ENCODE measurements around the gene VASH2. TPM values are rescaled to one million over a fixed set of nuclear protein-coding genes. Genes with fewer than 3 reads are reported as not detected.
"Not testable (repeated sequence)": the region's sequence is repeated elsewhere in the genome, so short reads cannot be mapped to it uniquely, and the experiment has no call there.

Gene VASH2
- total RNA-seq, 1 donor from 2014 or later = 27.4 TPM

DNA sequence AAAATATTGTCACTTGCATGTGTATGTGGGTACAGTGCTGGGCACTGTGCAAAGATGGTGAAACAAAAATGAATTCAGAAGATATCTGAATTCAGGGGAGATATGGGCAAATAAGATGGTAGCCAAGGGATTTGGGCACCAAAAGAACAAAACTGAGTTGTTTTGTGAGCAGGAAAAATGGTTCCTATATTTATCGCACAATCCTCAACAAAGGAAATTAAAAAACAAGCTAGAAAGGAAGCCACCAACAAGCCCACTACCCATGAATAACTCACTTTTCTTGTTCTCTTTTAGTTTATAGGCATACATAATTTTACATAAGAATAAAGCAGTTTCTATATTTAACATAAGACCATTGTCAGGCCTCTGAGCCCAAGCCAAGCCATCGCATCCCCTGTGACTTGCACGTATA, 40.7 kb upstream of the VASH2 start:
- Mint-ChIP-seq H3K27me3 (peaks cover 71% of the 10 kb centered on the region), H3K9me3 (no peaks in the 10 kb centered on the region), H3K4me3 (no peak overlapping the region), H3K36me3 (no peaks in the 10 kb centered on the region), H3K27ac (no peak overlapping the region), H3K4me1 (ENCODE audit: unreplicated experiment) (no peaks in the 10 kb centered on the region)
- DNase-seq (ENCODE audit: extremely low spot score, unreplicated experiment) = no peak
- TF ChIP-seq, protein P1, sequence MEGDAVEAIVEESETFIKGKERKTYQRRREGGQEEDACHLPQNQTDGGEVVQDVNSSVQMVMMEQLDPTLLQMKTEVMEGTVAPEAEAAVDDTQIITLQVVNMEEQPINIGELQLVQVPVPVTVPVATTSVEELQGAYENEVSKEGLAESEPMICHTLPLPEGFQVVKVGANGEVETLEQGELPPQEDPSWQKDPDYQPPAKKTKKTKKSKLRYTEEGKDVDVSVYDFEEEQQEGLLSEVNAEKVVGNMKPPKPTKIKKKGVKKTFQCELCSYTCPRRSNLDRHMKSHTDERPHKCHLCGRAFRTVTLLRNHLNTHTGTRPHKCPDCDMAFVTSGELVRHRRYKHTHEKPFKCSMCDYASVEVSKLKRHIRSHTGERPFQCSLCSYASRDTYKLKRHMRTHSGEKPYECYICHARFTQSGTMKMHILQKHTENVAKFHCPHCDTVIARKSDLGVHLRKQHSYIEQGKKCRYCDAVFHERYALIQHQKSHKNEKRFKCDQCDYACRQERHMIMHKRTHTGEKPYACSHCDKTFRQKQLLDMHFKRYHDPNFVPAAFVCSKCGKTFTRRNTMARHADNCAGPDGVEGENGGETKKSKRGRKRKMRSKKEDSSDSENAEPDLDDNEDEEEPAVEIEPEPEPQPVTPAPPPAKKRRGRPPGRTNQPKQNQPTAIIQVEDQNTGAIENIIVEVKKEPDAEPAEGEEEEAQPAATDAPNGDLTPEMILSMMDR (conservative IDR thresholded peaks at IDR 0.05) = no peak

DNA sequence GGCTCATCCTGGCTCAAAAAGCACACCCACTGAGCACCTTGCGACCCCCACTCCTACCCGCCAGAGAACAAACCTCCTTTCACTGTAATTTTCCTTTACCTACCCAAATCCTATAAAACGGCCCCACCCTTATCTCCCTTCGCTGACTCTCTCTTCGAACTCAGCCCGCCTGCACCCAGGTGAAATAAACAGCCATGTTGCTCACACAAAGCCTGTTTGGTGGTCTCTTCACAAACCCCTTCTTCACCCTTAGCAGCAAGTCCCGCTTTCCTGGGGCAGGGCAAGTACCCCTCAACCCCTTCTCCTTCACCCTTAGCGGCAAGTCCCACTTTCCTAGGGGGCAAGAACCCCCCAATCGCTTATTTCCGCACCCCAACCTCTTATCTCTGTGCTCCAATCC, 40.1 kb upstream of the VASH2 start:
- not testable (repeated sequence) for H3K9me3 Mint-ChIP-seq; H3K4me3 Mint-ChIP-seq; H3K27ac Mint-ChIP-seq; H3K36me3 Mint-ChIP-seq; H3K4me1 Mint-ChIP-seq (ENCODE audit: unreplicated experiment); DNase-seq (ENCODE audit: extremely low spot score, unreplicated experiment)
- H3K27me3 Mint-ChIP-seq = peaks cover 71% of the 10 kb centered on the region

DNA sequence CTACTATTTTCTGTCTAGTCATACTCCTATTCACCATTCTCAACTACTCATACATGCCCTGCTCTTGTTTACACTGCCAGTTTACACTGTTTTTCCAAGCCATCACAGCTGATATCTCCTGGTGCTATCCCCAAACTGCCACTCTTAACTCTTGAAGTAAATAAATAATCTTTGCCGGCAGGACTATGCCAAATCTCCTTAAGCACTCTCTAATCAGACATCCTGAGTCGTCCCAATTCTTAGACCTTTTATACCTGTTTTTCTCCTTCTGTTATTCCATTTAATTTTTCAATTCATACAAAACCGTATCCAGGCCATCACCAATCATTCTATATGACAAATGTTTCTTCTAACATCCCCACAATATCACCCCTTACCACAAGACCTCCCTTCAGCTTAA, 36.7 kb upstream of the VASH2 start:
- H3K9me3 Mint-ChIP-seq; H3K4me1 Mint-ChIP-seq (ENCODE audit: unreplicated experiment); H3K27ac Mint-ChIP-seq; H3K36me3 Mint-ChIP-seq; DNase-seq (ENCODE audit: extremely low spot score, unreplicated experiment); H3K4me3 Mint-ChIP-seq: not testable (repeated sequence)
- peaks cover 64% of the 10 kb centered on the region for H3K27me3 Mint-ChIP-seq

DNA sequence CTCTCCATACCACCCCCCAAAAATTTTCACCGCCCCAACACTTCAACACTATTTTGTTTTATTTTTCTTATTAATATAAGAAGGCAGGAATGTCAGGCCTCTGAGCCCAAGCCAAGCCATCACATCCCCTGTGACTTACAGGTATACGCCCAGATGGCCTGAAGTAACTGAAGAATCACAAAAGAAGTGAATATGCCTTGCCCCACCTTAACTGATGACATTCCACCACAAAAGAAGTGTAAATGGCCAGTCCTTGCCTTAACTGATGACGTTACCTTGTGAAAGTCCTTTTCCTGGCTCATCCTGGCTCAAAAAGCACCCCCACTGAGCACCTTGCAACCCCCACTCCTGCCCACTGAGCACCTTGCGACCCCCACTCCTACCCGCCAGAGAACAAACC, 36.2 kb upstream of the VASH2 start:
- H3K27me3 Mint-ChIP-seq = peaks cover 60% of the 10 kb centered on the region
- not testable (repeated sequence) for H3K4me1 Mint-ChIP-seq (ENCODE audit: unreplicated experiment); H3K4me3 Mint-ChIP-seq; H3K27ac Mint-ChIP-seq; DNase-seq (ENCODE audit: extremely low spot score, unreplicated experiment); H3K9me3 Mint-ChIP-seq; H3K36me3 Mint-ChIP-seq

DNA sequence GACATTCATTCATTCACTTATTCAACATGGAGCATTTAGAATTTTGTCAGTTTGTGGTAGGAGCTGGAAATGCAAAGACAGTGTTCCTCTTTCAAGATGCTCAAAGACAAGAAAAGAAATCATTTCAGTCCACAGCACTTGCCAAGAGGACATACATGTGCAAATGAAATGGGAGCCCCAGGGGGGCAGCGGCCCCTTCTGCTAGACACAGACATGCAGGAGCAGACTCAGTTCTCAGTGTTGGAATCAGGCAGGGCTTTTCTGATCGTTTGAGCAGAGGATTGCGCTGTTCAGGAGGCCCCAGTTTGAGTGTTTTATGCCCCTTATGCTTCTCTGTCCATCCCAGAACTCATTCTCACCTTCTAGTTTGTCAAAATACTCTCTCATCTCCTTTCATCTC, 35.6 kb upstream of the VASH2 start:
- DNase-seq (ENCODE audit: extremely low spot score, unreplicated experiment) = no peak
- Mint-ChIP-seq H3K36me3 (no peaks in the 10 kb centered on the region), H3K27me3 (peaks cover 59% of the 10 kb centered on the region), H3K27ac (no peak overlapping the region), H3K4me3 (no peak overlapping the region), H3K4me1 (ENCODE audit: unreplicated experiment) (peaks cover 6% of the 10 kb centered on the region), H3K9me3 (no peaks in the 10 kb centered on the region)
- TF ChIP-seq, protein P1 (conservative IDR thresholded peaks at IDR 0.05) = no peak

DNA sequence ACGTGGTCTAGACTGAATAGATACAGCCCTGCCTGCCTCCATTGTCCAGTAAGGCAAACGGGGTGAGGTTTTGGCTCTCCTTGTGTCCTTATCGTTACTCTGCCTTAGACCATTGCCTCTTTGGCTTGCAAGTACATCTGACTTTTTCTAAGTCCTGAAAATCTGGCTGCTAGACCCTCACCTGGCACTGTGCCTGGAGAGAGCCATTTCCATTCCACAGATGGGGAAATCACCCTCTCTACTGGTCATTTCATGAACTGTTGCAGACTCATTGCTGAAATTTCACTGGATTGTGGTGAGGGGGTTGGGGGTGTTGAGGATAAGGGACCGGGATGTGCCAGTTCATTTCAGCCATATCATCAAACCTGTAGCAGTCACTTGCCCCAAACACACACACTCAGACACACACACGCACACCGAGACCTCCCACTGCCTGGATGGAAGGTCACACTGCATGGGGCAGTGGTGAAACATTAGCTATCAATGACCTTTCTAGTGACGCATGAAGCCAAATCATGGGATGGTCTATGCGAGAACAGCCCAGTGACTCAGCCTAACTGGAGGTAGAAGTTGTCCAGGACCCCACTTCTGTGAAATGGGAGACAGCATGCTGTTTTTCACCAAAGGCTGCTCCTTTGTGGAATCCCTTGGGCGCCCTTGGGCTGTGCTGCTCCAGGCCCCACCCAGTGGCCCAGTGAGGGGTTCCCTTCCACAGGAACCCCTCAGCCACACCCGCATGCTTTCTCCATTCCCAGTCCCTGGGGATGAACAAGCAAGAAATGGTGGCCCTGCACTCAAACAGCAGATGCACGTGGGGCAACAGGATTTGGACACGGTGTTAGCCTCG, 34.9 kb upstream of the VASH2 start:
- Mint-ChIP-seq H3K4me1 (ENCODE audit: unreplicated experiment) (peaks cover 6% of the 10 kb centered on the region), H3K36me3 (no peaks in the 10 kb centered on the region), H3K27ac (no peak overlapping the region), H3K9me3 (no peaks in the 10 kb centered on the region), H3K27me3 (peaks cover 52% of the 10 kb centered on the region), H3K4me3 (no peak overlapping the region)
- DNase-seq (ENCODE audit: extremely low spot score, unreplicated experiment) = no peak
- TF ChIP-seq, protein P1 (conservative IDR thresholded peaks at IDR 0.05) = peak; percentile 61

DNA sequence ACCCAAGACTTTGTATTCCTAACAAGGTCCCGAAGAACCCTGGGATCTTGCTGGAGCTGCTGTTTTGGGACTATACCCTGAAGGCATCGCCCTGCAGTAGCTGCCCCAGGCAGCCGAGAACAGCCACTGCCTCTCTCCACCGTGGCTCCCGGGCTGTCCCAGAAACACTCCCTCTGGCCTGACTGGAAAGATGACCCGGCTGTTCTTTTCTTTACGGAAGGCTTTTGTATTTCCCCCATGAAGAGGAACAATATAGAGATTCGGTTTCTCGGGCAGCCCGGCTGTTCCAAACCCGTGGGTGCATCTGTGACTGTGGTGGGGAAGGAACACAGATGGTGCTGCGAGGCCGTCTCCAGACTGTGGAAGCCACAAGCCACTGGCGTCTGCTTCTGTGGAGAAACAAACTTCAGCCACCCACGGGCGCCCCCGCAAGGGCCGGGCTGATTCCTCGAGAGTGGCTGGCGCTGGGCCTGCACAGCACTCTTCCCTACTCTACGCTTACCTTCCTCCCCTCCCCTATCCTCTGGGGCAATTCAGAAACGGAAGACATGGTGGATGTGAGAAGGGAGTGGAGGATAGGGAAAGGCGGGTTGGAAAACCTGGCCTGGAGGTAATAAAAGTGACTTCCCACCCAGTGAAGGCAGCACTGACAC, 33.7 kb upstream of the VASH2 start:
- Mint-ChIP-seq H3K4me3 (peak overlapping the region; percentile 44), H3K36me3 (no peaks in the 10 kb centered on the region), H3K9me3 (no peaks in the 10 kb centered on the region), H3K27me3 (peaks cover 47% of the 10 kb centered on the region), H3K27ac (peak overlapping the region; percentile 29), H3K4me1 (ENCODE audit: unreplicated experiment) (peaks cover 6% of the 10 kb centered on the region)
- TF ChIP-seq, protein P1 (conservative IDR thresholded peaks at IDR 0.05) = no peak
- DNase-seq (ENCODE audit: extremely low spot score, unreplicated experiment) = no peak
